GM20000 (cell line): ENCODE measurements around the gene TLR4.

Experiments used
- DNase-seq: peaks from one replicate; pipeline ENCODE4 v3.0.0; 2012; ENCODE audit warnings: low spot score
- TF ChIP-seq, protein P1 (sequence below): IDR thresholded peaks from 2 replicates; pipeline ENCODE4 v1.5.1; 2012; ENCODE audit warnings: mild to moderate bottlenecking, control low read depth; ENCODE audit errors: extremely low read depth, missing control alignments

The TLR4 gene

DNA sequence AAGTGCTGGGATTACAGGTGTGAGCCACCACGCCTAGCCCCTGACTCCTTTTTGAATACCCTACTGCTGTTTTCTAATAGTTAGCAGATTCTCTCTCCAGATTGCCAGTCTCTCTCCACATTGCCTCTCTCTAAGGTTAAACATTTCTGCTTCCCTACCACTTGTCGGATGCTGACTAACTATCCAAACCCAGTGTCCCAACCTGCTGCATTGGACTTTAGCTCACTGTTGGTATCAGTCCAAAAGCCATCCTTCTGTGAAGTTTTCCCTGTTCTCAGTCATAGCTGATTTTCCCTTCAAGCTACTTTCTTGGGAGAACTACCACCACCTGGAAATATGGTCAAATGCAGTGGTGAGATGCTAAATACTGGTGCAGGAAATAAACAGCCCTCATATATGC, 48.7 kb downstream of the TLR4 start:
- TF ChIP-seq, protein P1, sequence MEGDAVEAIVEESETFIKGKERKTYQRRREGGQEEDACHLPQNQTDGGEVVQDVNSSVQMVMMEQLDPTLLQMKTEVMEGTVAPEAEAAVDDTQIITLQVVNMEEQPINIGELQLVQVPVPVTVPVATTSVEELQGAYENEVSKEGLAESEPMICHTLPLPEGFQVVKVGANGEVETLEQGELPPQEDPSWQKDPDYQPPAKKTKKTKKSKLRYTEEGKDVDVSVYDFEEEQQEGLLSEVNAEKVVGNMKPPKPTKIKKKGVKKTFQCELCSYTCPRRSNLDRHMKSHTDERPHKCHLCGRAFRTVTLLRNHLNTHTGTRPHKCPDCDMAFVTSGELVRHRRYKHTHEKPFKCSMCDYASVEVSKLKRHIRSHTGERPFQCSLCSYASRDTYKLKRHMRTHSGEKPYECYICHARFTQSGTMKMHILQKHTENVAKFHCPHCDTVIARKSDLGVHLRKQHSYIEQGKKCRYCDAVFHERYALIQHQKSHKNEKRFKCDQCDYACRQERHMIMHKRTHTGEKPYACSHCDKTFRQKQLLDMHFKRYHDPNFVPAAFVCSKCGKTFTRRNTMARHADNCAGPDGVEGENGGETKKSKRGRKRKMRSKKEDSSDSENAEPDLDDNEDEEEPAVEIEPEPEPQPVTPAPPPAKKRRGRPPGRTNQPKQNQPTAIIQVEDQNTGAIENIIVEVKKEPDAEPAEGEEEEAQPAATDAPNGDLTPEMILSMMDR = no peak
- DNase-seq = no peak

DNA sequence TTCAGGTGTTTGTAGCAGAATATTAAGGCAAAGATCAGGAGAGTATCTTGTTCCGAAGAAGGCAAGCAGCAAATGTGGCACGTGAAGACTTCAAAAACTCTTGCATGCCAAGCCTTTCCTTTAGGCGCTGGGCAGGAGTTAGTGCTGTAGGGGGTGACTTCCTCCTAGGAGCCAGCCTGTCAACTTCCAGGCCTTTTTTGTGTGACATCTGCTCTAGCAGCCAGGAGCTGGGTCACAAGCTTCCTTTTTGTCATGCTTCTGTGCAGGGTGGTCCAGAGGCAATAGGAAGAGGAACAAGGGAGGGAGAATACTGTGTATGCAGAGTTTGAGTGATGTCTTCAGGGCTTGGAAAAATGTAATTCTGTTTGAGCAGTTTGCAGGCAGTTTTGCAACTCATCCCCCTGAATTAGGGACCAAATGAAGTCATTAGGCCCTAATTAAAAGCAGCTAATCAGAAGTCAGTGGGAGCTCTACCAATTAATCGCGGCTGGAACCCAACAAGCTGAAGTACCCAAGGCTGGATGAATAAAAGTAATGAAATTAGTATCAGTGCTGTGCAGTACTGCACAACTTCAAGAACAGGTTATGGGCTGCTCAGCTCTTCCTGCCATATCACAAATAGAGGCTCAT, 53.5 kb downstream of the TLR4 start:
- no peak for DNase-seq
- TF ChIP-seq, protein P1 = no peak

DNA sequence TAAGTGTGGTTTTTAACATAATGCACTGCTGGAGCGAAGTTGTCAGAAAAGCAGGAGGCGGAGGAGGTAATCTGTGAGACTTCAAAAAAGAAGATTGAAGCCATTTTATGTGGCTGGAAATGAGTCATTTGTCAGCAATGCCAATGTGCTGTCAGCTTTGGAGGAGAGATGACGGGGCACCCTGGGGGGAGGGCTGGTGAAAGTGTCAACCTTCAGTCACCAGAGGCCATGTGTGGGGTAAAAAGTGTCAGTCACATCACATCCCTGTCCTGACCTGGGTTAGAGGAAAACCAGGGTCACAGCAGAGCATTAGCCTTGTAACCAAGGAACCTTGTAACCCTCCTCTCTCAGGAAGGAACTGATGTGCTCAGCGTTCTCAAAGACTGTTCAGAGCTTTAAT, 59.1 kb downstream of the TLR4 start:
- no peak for DNase-seq
- TF ChIP-seq, protein P1 = no peak

DNA sequence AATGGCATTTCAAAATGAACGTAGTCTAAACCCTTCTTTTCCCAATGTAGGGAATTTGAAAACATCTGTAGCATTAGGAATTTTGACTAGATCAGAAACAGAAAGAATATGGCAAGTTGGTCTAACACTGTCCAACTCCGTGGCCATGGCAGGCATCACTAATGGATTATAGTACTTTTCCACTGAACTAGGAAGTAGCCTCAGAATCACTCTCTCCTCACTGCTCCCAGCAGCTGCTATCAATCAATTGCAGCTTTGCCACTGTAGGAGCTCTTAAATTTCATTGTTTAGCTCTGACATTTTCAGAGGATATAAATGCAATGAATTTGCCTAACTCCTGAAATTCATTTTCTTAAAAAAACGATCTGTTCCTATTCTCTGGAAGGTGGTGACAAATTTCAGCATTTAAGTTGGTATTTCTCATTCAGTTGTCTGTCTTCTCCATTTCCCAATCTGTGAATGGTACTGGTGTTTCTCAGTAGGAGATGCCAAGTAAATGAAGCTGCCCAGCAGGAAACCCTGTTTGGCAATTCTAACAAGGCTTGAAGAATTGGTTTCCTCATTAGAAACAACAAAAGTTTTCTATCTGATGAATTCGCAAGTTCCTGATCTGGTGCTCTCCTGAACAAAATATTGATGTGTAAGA, 64.7 kb downstream of the TLR4 start:
- no peak for DNase-seq
- TF ChIP-seq, protein P1 = no peak

DNA sequence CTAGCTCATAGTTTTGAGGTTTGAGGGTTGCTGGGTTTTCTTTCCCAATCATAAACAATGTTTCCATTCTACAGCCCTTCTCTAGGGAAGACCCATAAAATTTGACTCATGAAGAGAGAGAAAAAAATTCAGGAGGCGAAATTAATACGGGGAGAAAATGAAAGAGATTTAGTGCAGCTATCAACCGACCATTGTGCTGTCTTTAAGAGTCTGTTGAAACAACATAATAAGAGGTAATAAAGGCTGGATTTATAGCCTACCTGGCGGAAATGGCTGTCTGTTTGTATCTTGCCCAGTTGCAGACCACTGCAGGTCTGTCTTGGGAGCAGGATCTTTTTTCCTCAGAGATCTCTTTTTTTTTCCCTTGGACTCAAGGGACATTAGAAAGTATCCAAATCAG, 66.9 kb downstream of the TLR4 start:
- TF ChIP-seq, protein P1 = no peak
- no peak for DNase-seq

DNA sequence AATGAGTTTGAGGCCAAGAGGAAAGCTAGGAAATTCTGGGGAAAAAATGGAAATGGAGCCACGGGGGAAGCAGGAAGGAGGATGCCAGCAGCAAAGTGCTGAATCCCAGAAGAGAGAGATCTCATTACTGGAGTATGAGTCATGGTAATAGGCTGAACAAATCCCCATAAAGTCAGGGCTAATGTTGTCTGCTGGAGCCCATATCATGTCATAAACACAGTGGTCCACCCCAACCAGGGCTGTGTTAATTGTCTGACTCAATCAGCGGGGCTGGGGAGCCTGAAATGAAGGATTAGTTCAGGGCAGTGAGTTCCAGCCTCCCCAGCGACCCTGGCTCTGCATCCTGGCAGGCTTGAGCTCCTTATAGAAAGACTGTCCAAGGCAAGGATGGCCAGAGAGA, 68.8 kb downstream of the TLR4 start:
- no peak for DNase-seq
- TF ChIP-seq, protein P1 = no peak
